Peyer's patch (tissue), 4 donors: ENCODE measurements around the gene DOCK8. TPM values are rescaled to one million over a fixed set of nuclear protein-coding genes. Genes with fewer than 3 reads are reported as not detected.

Source experiments
- DNase-seq, 3 donors: peaks; one replicate each; pipeline ENCODE4 v3.0.0-alpha.2; 2017 to 2019
- H3K27ac ChIP-seq, 4 donors: fragments of 200-600 bp; sonication (generic); one replicate each; pipeline ENCODE4 v1.5.1; 2016 to 2019
- H3K27me3 ChIP-seq, 2 donors: fragments of 200-600 bp; sonication (generic); one replicate each; pipeline ENCODE4 v1.5.1; 2019
- H3K36me3 ChIP-seq, 3 donors: fragments of 200-600 bp; sonication (generic); one replicate each; pipeline ENCODE4 v1.5.1; 2016 to 2019
- H3K4me1 ChIP-seq, 4 donors: fragments of 200-600 bp; sonication (generic); one replicate each; pipeline ENCODE4 v1.5.1; 2016 to 2019
- H3K4me3 ChIP-seq, 4 donors: fragments of 200-600 bp; sonication (generic); 1 replicate in 3 of 4; 2 replicates in 1 of 4; pipeline ENCODE4 v1.5.1; 2016 to 2019; ENCODE audit warnings: mild to moderate bottlenecking in 1 of 4
- H3K9me3 ChIP-seq, 4 donors: fragments of 200-600 bp; sonication (generic); one replicate each; pipeline ENCODE4 v1.5.1; 2016 to 2019; ENCODE audit warnings: mild to moderate bottlenecking in 1 of 4
- CTCF ChIP-seq, 6 experiments: fragments of 450-650 bp in 4 of 6; fragments of 200-600 bp in 2 of 6; sonication (generic) in 1 of 6; IDR thresholded peaks; one replicate each; pipeline ENCODE4 v1.5.1; 2017 to 2019; ENCODE audit warnings: antibody characterized with exemption in 6 of 6, mild to moderate bottlenecking in 3 of 6, moderate library complexity in 1 of 6
- POLR2A ChIP-seq, 2 donors: fragments of 450-650 bp; IDR thresholded peaks; one replicate each; pipeline ENCODE4 v1.5.1; 2017; ENCODE audit warnings: antibody characterized with exemption in 2 of 2, mild to moderate bottlenecking in 2 of 2, moderate library complexity in 2 of 2
- total RNA-seq, 4 donors: library from RNA; depleted of rRNA; stranded (reverse); fragments of >200 nt; gene quantifications; one replicate each; pipeline ENCODE4 v1.1.0, GENCODE V29; 2016

The DOCK8 gene
- total RNA-seq, 4 donors from 2014 or later, result 14.4 to 119 (median 19.9) TPM

- peak overlapping the region in 3 of 4 donors; percentile 90 to 99 (median 93) for H3K27ac ChIP-seq
- H3K9me3 ChIP-seq, result no peaks in the 10 kb centered on the region
- no peaks in the 10 kb centered on the region for H3K36me3 ChIP-seq
- peak overlapping the region; percentile 74 to 96 (median 81) for H3K4me3 ChIP-seq
- H3K4me1 ChIP-seq, result peaks cover 0 to 5% (median 0%) of the 10 kb centered on the region in 4 donors
- H3K27me3 ChIP-seq, result no peaks in the 10 kb centered on the region
- TF ChIP-seq CTCF (IDR thresholded peaks at IDR 0.05) (no peak), POLR2A (IDR thresholded peaks at IDR 0.05) (no peak)
- no peak for DNase-seq
These were observed 291.0 kb downstream of the DOCK8 start for GRCh38 chr9:505741-506059.

- Histone ChIP-seq H3K9me3 (no peaks in the 10 kb centered on the region), H3K27me3 (no peaks in the 10 kb centered on the region), H3K4me3 (peak overlapping the region in 2 of 4 donors; percentile 75 to 96), H3K4me1 (peaks cover 0 to 5% (median 0%) of the 10 kb centered on the region in 4 donors), H3K27ac (no peak overlapping the region), H3K36me3 (no peaks in the 10 kb centered on the region)
- no peak for DNase-seq
- no peak for TF ChIP-seq POLR2A (IDR thresholded peaks at IDR 0.05)
- TF ChIP-seq CTCF (IDR thresholded peaks at IDR 0.05), result no peak
These were observed 291.6 kb downstream of the DOCK8 start for GRCh38 chr9:506281-506680.

- H3K27ac ChIP-seq, result no peak overlapping the region
- TF ChIP-seq CTCF (IDR thresholded peaks at IDR 0.05) (no peak), POLR2A (IDR thresholded peaks at IDR 0.05) (no peak)
- H3K27me3 ChIP-seq, result no peaks in the 10 kb centered on the region
These were observed 297.2 kb downstream of the DOCK8 start for GRCh38 chr9:511861-512260.

GRCh38 chr9:512555-513272 is 298.0 kb downstream of the DOCK8 start:
- no peak for DNase-seq
- Histone ChIP-seq H3K27ac (no peak overlapping the region), H3K4me1 (peaks cover 0 to 4% (median 0%) of the 10 kb centered on the region in 4 donors), H3K9me3 (no peaks in the 10 kb centered on the region), H3K27me3 (no peaks in the 10 kb centered on the region), H3K36me3 (no peaks in the 10 kb centered on the region), H3K4me3 (no peak overlapping the region)
- no peak for TF ChIP-seq POLR2A (IDR thresholded peaks at IDR 0.05)
- TF ChIP-seq CTCF (IDR thresholded peaks at IDR 0.05), result no peak

More at GRCh38 chr9:511861-512260, 297.2 kb downstream of the DOCK8 start:
- Histone ChIP-seq H3K4me3 (no peak overlapping the region), H3K4me1 (no peaks in the 10 kb centered on the region), H3K36me3 (no peaks in the 10 kb centered on the region), H3K9me3 (no peaks in the 10 kb centered on the region)
- no peak for DNase-seq

Other genes starting within 250 kb of the DOCK8 start
- 10 to 100 TPM in 3 of 4 donors, 1 to 10 TPM in 1; 9.2 to 23.9 (median 17.2) TPM for gene WASHC1, start 185.4 kb upstream of the DOCK8 start, total RNA-seq
- under 1 TPM in 1 of 4 donors, not detected in 3; 0.54 TPM for gene FOXD4, start 96.4 kb upstream of the DOCK8 start, total RNA-seq
- gene ZNG1A, start 35.8 kb upstream of the DOCK8 start, total RNA-seq, result 10 to 100 TPM; 24.3 to 50.3 (median 29.2) TPM